HuH-7.5 (cell line): ENCODE measurements around the gene NLRP3.
"Not testable (repeated sequence)": the region's sequence is repeated elsewhere in the genome, so short reads cannot be mapped to it uniquely, and the experiment has no call there.

Source experiments
- DNase-seq: peaks from one replicate; pipeline ENCODE4 v3.0.0; 2011; ENCODE audit warnings: low spot score

Gene NLRP3

DNA sequence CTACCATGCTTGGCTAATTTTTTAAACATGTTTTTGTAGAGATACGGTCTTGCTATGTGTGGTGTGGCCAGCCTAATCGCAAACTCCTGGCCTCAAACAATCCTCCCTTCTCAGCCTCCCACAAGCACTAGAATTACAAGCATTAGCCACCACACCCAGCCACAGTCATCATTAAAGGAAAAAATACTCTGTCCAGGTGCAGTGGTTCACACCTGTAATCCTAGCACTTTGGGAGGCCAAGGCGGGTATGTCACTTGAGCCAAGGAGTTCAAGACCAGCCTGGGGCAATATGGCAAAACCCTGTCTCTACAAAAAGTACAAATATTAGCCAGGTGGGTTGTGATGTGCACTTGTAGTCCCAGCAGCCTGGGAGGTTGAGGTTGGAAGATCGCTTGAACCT, 25.0 kb upstream of the NLRP3 start:
- DNase-seq = no peak

DNA sequence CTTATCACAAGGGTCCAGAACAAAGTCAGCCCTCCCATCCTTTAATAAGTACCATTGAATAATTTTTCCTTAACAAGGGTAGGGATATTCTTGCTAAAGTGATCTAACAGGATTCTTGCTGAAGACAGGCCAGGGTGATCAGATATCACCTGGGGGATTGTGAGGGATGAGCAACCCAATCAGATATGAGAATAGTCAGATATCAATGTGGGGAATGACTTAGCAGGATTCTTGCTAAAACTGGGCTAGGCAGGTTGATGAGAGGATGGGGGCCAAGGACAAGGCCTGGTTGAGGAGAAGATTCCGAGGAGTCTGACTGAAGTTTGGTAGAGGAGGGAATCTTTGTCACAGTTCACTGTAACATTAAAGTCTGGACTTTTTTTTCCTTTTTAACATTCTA, 23.9 kb upstream of the NLRP3 start:
- no peak for DNase-seq

DNA sequence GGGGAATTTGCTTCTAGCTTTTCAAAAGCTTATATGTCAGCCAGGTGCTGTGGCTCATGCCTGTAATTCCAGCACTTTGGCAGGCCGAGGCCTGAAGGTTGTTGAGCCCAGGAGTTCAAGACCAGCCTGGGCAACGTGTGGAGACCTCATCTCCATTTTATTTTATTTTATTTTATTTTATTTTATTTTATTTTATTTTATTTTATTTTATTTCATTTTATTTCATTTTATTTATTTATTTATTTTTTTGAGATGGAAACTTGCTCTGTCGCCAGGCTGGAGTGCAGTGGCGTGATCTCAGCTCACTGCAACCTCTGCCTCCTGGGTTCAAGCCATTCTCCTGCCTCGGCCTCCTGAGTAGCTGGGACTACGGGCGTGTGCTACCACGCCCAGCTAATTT, 20.9 kb upstream of the NLRP3 start:
- not testable (repeated sequence) for DNase-seq

DNA sequence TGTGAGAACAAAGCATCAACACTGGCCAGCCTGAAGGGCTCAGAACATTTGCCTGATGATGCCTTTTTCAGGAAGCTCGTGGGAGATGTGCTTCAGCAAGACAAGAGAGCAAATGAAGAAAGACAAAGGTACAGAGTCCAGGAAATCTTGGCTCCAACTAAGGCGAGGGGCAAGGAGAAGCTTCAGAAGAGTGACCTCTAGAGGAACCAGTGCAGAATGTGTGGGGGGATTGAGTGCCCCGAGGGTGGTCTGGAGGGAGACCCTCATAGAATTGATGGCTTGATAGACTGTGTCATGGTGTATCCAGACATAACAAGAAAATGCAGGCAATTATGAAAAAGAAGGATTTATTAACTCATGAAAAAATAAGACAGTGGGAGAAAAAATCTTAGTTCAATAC, 15.3 kb upstream of the NLRP3 start:
- DNase-seq = no peak

DNA sequence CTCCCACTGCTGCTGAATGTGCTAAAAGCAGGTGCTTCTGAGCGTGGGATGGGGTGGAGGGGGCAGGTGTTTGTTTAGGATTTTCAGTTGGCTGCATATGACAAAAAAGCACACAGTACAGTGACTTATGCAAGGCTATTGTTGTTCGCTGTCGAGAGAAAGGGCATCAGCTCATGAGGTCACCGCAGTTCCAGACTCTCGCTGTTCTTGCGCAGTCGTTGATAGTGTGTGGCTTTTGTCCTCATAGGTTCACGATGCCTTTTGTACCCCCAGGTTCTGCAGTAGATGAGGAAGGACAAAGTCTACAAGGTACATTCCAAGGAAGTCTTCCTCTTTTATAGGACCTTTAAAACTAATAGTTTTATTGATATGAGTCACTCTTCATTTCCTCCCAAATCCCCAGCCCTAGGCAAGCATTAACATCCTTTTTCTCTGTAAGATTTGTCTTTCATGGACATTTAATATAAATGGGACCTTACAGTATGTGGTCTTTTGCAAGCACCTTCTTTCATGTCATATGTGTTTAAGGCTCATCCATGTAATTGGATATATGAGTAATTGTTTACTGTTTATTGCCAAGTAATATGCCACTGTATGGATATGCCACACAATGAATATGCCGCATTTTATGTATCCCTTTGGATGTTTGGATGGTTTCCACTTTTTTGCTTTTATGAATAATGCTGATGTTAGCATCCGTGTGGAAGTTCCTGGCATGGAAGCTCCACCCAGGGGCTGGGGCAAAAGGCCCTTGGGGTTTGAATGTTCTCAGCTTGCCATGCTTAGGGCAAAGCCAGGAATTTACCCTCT, 14.5 kb upstream of the NLRP3 start:
- no peak for DNase-seq

DNA sequence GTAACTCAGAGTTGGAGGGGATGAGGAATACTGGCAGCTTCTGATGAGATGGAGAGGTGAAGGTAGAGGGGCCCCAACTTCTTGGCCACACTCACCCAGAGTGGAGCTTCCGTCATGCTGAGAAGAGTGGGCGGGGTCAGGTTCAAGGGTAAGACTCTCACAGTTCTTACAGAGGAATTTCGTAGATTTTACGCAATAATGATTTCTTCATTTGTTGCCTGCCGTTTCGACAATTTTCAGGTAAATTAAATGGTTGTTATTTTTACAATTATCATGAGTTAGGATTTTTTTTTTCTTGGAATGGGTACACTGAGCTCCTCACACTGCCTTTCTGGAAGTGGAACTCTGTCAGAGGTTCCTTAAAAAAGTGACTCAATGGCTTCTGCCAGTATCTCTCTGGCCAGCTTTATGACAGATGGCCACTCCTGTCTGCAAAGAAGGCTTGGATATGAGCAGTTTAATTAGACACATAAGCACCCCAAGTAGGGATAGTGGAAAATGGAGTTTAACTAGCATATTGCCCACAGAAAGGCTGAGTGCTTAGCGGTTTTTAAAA, 13.8 kb upstream of the NLRP3 start:
- DNase-seq = no peak

DNA sequence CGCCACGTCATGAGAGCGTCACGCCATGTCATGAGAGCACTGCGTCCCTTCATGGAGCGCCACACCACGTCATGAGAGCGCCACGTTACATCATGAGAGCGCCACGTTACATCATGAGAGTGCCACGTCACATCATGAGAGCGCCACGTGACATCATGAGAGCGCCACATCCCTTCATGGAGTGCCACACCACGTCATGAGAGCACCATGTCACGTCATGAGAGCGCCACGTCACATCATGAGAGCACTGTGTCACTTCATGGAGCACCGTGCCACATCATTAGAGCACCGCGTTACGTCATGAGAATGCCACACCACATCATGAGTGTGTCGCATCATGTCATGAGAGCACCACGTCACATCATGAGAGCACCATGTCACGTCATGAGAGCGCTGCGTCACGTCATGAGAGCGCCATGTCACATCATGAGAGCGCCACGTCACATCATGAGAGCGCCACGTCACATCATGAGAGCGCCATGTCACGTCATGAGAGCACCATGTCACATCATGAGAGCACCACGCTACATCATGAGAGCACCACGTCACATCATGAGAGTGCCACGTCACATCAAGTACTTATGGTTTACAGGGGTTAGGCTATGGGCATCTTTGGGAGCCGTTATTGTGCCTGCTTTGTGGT, 9.8 kb upstream of the NLRP3 start:
- DNase-seq = no peak

DNA sequence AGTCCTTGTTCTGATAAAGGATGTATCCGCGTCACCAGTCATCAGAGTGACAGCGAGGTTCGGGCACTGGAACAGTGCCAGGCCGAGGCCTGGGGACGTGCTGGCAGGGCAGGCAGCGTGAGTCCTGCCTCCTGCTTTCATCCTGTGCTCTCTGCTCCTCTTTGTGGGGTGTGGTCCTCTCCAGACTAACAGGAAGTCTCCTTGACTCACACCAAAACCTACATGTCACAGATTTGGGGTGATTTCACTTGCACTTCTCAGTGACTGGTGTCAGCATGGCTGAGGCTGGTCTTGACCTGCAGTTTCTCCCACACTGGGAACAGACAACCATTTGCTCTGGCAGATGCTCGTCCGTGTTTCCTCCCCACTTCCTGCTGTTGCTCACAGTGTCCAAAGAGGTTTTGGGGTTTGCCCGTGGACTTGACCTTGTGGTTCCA, 8.8 kb upstream of the NLRP3 start:
- no peak for DNase-seq

DNA sequence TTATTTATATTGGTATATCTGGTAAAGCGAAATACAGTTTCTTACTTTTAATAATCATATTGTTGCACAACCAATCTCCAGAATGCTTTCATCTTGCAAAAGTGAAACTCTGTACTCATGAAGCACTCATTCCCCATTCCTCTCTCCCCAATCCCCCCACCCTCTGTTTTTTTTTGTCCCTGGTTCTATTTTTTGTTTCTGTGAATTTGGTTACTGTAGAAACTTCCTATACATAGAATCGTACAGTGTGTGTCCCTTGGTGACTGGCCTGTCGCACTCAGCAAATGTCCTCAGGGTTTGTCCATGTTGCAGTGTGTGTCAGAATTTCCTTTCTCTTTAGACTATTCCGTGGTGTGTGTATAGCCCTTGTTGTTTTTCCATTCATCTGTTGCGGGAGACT, 7.9 kb upstream of the NLRP3 start:
- DNase-seq = no peak

DNA sequence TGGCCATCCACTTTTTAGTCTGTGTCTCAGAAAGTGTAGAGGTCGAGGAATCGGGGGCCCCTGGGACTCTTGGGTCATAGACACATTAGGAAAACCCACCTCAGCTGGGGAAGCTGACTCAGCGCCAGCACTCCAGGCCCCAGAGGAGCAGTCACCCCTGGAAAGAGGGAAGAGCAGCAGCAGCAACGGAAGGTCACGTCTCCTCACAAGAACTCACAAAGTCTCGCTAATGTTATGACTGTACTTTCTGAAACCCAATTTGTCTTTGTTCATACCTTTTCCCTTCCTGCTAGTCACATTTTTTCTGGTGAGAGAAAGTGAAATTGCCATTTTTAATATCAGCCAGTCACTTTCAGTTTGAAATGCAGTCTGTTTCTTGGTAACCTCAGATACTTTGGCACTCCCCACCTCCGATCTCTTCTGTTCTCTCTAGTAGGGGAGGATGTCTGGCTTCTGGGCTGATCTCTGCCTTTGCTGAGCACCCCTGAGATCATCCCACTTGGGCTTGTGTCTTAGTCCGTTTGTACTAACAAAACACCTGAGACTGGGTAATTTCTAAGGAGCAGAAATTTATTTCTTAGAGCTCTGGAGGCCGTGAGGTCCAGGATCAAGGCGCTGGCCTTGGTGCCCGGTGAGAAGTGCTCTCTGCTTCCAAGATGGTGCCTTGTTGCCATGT, 6.0 kb upstream of the NLRP3 start:
- DNase-seq = no peak

DNA sequence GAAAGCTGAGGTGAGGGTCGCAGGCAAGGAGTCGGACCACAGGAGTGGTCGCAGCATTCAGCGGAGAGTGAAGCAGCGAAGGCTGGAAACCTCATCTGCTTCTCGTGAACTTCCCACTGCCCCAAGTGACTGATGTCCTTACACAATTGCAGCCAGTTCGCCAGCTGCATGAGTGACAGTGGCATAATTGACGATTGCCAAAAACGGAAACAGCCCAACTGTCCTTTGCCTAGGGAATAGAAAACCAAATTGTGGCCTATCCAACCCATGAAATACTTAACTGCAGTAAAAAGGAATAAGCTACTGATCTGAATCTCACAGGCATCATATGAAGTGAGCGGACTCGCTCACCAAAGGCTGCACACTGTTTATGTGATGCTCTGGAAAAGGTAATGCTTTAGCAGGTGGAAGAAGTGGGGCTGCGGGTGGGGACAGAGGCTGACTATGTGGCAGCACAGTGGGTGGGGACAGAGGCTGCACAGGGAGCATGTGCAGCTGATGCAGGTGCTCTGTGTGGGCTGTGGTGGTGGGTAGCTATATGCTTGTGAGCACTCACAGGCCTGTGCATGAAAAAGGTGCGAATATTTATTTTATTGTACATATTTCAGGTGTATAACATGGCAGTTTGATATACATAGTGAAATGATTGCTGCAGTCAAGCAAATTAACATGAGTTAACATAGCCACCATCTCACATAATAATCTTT, 4.2 kb upstream of the NLRP3 start:
- DNase-seq = no peak

DNA sequence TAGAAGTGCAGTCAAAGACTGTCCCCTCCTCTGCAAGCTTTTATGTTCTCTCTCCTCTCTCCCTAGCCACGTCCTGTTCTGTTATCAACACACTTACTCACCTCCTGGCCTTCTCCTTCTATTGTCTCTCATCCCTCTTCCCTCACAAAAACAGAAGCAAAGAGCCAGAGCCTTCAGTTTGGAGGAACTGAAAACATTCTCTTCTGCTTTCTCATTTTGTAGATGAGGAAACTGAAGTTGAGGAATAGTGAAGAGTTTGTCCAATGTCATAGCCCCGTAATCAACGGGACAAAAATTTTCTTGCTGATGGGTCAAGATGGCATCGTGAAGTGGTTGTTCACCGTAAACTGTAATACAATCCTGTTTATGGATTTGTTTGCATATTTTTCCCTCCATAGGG, 1.9 kb downstream of the NLRP3 start:
- DNase-seq = no peak

DNA sequence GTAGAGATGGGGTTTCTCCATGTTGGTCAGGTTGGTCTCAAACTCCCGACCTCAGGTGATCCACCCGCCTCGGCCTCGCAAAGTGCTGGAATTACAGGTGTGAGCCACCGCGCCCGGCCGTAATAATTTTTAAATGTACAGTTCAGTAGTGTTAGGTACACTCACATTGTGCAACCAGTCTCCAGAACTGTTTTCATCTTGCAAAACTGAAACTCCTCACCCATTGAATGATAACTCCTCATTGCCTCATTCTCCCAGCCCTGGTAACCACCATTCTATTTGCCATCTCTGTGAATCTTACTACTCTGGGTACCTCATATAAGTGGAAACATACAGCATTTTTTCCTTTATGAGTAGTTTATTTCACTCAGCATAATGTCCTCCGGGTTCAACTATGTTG, 3.4 kb downstream of the NLRP3 start:
- DNase-seq = no peak

DNA sequence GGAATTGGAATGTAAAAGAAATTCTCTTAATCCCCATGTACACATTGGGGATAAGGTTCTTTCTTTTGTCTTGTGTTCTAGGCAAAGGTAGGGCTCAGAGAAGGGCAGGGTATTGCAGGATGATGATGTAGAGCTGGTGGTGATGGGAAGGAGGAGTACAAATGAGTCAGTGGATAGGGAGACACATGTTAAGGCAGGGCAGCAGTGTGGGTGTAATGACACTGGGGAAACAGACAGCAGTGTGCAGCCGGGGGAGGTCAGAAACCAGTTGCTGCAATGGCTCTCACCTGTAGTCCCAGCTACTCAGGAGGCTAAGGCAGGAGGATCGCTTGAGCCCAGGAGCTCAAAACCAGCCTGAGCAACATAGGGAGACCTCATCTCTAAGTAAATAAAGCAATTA, 5.1 kb downstream of the NLRP3 start:
- no peak for DNase-seq

DNA sequence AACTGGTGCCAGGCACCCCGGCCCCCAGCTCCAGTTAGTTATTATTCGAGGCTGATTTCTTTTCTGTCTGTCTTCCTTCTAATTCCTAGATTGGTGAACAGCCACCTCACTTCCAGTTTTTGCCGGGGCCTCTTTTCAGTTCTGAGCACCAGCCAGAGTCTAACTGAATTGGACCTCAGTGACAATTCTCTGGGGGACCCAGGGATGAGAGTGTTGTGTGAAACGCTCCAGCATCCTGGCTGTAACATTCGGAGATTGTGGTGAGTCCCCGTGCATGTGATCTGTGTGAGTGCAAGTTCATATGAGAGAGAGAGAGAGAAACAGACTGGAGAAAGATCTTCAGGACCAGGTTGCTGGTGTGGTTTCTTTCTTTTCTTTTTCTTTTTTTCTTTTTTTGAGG, 13.5 kb downstream of the NLRP3 start:
- DNase-seq = no peak

DNA sequence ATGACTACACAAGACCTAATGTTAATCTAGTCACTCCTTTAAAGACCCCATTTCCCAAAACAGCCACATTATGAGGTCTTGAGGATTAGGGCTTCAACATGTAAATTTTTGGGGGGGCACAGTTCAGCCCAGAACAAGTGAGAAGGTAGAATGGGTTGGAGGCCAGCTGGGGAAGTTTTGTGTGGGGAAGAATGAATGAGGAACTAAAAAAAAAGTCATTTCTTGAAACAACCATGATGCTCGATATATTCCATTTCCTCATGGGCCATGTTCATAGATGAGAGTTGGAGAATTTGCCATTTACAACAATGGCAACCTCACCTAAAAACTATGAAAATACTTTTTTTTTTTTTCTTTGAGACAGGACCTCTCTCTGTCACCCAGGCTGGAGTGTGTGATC, 14.5 kb downstream of the NLRP3 start:
- no peak for DNase-seq

DNA sequence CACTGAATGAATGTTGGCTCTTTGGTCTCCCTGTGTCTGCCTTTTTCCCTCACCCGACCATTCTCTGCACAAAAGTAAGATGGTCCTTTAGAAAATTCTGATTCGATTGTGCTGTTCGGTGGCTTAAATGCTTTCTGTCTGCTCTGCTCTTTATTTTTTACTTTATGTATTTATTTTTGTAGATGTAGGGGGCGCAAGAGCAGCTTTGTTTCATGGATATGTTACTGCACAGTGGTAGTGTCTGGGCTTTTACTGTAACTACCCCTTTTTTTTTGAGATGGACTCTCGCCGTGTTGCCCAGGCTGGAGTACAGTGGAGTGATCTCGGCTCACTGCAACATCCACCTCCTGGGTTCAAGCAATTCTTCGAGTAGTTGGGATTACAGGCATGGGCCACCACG, 15.7 kb downstream of the NLRP3 start:
- no peak for DNase-seq

DNA sequence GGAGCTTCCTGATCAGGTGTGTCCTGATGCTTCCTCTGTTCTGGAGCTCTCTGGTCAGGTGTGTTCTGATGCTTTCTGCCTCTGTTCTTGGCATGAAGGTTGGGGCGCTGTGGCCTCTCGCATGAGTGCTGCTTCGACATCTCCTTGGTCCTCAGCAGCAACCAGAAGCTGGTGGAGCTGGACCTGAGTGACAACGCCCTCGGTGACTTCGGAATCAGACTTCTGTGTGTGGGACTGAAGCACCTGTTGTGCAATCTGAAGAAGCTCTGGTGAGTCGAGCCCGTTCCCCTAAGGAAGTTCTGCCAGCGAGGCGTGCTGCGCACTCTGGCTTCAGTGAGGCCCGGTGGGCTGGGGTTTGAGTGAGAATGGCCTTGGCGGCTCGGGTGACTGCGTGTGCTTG, 18.0 kb downstream of the NLRP3 start:
- DNase-seq = no peak

DNA sequence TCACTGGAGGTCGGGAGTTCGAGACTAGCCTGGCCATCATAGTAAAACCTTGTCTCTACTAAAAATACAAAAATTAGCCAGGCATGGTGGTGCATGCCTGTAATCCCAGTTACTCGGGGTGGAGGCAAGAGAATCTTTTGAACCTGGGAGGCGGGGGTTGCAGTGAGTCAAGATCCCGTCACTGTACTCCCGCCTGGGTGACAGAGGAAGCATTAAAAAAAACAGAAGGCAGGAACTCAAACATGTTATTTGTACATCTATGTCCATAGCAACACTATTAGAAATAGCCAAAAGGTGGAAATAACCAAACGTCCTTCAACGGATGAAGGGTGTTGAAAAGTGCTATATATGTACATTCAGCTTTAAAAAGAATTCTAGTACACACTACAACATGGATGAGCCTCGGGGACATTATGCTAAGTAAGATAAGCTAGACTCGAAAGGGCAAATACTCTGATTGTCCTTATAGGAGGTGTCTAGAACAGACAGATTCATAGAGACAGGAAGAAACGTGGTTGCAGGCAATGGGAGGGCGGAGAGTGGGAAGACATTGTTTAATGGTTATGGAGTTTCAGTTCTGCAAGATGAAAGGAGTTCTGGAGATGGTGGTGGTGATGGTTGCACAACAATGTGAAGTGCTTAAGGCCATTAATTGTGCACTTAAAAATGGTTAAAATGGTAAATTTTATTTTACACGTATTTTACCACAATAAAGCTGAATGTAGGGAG, 19.2 kb downstream of the NLRP3 start:
- DNase-seq = no peak

DNA sequence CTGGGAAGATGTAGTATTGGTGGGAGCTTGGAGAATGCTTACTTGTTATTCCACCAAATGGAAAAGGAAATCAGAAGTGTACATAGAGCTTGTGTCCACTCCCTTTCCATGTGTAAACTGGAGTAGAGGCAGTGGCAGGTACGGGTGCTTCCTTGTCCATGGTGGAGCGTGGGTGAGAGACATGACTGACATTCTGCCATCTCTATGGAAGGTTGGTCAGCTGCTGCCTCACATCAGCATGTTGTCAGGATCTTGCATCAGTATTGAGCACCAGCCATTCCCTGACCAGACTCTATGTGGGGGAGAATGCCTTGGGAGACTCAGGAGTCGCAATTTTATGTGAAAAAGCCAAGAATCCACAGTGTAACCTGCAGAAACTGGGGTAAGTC, 19.8 kb downstream of the NLRP3 start:
- no peak for DNase-seq
